NCI-H1417 (cell line): ENCODE results near the gene C19orf25.
A peak's percentile ranks its signal among the peaks of the same experiment; 100 is the strongest.
"Not testable (repeated sequence)": the region's sequence is repeated elsewhere in the genome, so short reads cannot be mapped to it uniquely, and the experiment has no call there.

Experiments used
- DNase-seq, 3 experiments: peaks; one replicate each; lab custom pipeline; 2025; lab: John Stamatoyannopoulos, UW

Gene C19orf25

DNA sequence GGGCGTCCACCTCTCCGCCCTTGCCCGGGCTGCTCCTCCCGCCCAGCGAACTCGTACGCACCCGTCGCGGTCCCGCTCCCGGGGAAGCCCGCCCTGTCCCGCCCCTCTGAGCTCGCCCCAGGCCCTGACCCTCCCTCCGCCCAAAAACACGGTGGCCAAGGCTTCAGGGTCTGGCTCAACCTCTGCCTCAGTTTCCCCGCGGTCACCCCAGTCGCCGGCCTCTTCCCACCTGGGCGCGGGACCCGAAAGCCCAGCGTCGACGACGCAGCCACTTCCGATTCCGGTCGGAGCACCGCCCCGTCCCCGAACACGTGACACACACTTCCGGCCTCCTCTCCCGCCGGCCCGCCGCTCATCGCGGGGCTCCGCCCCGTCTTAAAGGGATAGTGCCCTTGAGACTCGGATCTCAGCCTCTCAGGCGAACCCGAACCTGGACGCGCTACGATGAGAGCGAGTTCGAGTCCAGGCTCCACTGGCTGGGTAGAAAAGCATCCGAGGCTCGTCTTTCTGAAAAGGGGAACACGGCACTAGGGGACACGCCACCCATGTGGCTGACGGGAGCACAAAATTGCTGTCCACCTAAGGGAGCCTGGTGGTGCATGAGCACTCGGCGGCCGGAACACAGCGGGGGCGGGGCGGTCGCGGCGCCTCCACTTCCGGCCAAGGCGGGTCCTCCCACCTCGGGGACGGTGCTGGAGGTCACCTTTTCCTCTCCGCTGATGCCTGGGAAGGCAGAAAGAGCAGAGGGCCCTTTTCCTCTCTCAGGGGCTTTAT lies at the start of gene C19orf25:
C19orf25 (minus strand) TSS at position 282 of the 774 bp plus-strand sequence. CDS start 312 bp downstream, outside the sequence.
- DNase-seq: peak; percentile 93 to 97 (median 97)

DNA sequence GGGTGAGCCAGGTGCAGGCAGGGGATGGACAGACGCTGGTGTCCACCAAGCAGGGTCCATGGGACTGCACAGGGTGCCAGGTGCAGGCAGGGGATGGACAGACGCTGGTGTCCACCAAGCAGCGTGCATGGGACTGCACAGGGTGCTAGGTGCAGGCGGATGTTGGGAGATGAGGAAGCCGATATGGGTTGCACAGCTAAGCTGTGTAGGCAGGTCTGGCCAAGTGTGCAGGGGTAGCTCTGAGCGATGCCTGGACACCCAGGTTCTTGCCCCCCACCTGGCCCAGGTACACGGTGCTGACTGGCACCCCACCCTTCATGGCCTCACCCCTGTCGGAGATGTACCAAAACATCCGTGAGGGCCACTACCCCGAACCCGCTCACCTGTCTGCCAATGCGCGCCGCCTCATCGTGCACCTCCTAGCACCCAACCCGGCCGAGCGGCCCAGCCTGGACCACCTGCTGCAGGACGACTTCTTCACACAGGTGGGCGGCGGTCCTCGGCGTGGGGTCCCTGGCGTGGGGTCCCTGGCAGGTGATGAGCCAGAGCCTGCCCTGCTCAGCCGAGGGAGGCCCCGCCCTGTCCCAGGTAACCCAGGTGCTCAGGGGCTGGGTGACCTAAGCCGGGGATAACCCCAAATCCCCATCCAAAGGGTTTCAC lies 48.8 kb upstream of the C19orf25 start:
- no peak for DNase-seq

DNA sequence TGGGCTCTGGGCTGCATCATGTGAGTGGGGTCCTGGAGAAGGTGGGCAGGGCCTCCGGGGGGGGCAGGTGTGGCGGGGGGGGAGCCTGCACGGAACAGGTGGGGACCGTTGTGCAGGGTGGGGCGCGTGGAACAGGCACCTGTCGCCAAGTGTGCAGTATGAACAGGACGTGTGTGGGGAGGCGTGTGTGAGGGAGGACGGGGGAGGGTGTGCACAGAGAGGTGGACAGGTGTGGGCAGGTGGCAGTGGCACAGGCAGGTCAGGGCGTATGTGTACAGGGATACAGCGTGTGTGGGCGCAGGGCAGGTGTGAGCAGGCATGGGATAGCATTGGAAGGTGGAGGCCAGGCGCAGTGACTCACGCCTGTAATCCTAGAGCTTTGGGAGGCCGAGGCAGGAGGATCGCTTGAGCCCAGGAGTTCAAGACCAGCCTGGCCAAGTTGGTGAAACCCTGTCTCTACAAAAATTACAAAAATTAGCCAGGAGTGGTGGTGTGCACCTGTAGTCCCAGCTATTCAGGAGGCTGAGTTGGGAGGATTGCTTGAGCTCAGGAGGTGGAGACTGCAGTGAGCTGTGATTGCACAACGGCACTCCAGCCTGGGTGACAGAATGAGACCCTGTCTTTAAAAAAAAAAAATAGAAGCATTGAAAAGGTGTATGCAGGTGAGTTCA lies 48.1 kb upstream of the C19orf25 start:
- DNase-seq: no peak

DNA sequence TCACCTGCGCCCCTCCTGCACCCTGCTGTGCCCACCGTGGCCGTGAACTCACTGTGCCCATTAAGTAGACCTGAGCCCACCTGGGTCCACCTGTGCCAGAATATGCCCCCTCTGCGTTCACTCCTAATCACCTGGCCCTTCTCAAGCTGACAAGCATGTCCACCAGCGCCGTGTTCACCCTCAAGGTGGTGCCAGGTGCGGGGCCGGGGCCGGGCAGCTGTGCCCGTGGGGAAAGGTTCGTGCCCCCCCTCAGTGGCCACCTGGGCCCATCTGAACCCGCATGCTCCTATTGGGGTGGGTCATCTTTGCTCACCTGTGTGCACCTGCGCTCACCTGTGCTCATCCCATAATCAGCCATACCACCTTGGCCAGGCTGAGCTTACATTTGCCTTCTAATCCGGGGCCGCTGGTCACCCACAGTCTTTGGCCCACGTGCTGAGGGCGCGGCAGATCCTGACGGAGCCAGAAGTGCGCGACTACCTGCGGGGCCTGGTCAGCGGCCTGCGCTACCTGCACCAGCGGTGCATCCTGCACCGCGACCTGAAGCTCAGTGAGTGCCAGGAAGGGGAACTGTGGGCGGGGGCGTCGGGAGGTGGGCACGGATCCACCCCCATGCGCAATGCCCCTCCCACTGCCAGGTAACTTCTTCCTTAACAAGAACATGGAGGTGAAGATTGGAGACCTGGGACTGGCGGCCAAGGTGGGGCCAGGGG lies 47.2 kb upstream of the C19orf25 start:
- no peak for DNase-seq

GRCh38 chr19:1525343-1525742 lies 46.3 kb upstream of the C19orf25 start:
- DNase-seq: no peak

DNA sequence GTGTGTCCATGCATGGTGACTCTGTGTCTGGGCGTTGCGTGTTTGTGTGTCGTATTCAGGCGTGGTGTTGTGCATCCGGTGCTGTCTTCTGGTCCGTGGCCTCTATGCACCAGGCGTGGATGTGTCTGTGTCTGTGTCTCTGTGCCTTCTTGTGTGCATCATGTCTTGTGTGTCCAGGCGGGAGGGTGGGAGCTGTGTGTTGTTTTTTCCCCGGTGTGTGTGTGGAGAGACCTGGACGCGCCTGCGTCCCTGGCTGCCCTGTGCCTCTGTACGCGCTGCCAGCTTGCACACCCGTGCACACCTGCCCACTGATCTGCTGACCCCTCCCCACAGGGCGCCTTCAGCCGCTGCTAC lies 45.9 kb upstream of the C19orf25 start:
- peak in 1 of 3 experiments; percentile 42 for DNase-seq

GRCh38 chr19:1524287-1524971 lies 45.4 kb upstream of the C19orf25 start:
- DNase-seq: no peak

DNA sequence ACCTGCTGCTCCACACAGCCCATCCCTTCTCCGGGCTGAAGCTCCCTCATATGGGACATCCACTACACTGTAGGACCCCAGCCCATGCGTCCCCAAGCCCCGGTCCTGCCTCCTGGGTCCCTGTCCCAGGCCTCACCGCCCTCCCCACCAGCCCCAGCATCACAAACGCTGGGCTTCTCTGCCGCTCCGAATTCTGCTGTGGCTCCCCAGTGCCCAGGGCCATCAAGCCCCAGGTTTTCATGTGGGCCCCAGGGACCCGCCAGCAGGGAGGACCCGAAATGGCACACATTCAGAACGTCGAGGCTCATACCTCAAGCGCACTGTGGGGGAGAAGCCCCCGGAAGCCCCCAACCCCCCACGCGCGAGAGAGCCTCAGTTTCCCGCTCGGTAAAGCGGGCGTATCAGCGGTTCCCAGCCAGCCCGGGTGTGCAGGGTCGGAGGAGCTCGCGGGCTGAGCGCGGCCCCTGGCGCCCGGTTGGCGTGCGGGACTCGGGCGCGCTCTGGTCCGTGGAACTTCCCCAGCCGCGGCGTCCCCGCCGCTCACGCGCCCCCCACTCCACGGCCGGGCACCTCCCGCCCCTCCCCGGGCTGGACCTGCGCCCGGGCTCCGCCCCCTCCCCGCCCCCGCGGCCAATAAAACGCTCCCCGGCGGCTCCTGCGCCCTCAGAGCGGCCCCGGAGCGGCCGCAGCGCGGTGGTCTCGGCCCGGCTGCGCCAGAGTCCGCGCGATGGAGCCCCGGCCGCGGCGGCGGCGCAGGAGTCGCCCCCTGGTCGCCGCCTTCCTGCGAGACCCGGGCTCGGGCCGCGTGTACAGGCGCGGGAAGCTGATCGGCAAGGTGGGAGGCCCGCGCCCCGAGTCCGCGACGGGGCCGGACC lies 44.6 kb upstream of the C19orf25 start, which contains the start of gene PLK5:
PLK5 (plus strand) TSS at position 666 of the 875 bp plus-strand sequence. CDS start 2,920 bp downstream, outside the sequence.
- DNase-seq: peak in 1 of 3 experiments; percentile 25

GRCh38 chr19:1522838-1523237 lies 43.8 kb upstream of the C19orf25 start:
- DNase-seq: no peak

GRCh38 chr19:1522061-1522460 lies 43.0 kb upstream of the C19orf25 start:
- DNase-seq: no peak

DNA sequence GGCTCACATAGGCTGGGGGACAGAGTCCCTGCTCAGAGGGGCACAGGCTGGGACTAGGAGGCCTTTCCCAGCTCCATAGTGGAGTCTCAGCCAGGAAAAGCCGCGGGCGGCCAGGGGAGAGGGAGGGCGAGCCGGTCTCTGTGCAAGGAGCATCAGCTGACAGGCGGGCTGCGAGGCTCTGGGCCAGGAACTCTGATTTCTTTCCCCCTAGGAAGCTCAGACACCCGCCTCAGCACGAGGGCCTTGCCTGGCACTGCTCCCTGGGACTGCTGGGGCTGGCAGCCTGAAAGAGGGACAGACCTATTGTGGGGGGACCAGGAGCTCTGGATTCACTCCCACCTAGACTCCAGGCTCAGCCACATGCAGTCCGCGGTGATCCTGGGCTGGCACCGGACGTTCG lies 42.6 kb upstream of the C19orf25 start:
- DNase-seq: no peak

DNA sequence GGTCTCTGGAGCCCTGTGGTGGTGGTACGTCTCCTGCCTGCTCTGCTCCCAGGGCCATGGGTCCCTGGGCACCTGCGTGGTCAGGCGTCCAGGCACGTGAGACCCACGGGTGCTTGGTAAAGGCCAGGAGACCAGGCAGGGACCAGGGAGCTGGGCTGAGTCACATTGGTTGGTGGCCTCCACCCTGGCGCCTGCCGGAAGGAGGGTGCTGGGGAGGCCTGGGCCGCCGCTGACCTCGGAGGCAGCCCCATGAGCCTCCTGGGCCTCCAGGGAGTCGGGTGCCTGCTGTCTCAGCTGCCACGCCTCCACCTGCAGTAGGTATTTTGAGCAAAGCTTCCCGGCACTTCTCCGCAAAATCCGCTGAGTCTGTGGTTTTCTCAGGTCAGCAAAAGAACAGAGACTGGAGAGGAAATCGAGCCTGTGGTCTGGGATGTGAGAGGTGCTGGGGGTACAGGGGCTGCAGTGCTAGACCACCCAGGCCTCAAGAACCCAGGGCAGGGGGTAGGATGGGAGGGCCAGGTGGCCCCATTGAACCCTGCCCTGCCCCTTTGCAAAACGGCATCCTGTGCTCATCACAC lies 41.3 kb upstream of the C19orf25 start:
- DNase-seq: no peak

DNA sequence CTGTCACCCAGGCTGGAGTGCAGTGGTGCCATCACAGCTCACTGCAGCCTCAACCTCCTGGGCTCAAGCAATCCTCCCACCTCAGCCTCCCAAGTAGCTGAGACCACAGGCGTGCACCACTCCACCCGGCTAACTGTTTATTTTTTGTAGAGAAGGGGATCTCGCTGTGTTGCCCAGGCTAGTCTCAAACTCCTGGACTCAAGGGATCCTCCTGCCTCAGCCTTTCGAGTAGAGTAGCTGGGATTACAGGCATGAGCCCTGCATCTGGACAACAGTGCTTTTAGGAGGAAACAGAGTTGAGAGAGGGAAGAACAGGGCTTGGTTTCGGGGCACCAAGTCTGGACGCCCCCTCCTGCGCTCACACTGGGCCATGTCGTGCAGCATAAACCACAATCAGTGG lies 40.8 kb upstream of the C19orf25 start:
- DNase-seq: not testable (repeated sequence)

GRCh38 chr19:1518471-1518870 lies 39.5 kb upstream of the C19orf25 start:
- no peak for DNase-seq

- peak in 1 of 3 experiments; percentile 24 for DNase-seq
These were observed 37.4 kb upstream of the C19orf25 start for GRCh38 chr19:1516395-1516753.

DNA sequence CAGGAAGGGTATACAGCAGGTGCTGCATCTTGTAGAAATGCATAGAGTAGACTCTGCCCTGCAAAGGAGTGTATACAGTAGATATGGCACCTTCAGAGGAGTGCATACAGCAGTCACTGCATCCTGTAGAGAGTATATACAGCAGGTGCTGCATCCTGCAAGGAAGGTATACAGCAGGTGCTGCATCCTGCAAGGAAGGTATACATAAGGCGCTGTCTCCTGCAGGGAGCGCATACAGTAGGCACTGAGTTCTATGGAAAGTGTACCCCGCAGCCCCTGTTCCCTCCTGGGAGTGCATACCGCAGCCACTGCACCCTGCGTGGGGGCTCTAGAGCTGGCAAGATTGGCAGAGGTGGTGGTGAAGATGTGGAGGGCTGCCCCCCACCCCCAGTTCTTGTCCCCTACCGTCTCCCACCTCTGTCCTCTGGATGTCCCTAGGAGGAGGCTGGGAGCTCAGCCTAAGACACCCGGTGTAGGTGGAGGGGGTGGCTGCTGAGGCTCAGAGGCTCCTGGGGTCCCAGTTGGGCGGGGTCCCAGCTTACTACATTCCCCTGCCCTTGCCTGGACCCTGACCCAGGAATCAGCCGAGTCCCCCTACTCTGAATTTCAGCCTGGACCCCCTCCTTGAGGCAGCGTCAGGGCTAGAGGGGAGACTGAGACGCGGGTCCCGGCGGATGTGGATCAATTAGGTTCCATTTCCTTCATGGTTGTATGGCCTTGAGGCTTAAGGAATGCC lies 36.1 kb upstream of the C19orf25 start:
- no peak for DNase-seq

DNA sequence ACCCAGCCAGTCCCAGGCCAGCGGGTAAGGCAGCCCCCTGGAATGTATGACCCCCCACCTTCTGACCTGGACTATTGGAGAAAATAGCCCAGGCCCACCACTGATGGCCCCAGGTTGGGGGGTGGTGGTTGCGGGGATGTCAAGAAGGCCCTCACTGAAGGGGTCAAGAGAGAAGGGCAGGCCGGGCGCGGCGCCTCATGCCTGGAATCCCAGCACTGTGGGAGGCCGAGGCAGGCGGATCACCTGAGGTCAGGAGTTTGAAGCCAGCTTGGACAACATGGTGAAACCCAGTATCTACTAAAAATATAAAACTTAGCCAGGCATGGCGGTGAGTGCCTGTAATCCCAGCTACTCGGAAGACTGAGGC lies 35.3 kb upstream of the C19orf25 start:
- no peak for DNase-seq

DNA sequence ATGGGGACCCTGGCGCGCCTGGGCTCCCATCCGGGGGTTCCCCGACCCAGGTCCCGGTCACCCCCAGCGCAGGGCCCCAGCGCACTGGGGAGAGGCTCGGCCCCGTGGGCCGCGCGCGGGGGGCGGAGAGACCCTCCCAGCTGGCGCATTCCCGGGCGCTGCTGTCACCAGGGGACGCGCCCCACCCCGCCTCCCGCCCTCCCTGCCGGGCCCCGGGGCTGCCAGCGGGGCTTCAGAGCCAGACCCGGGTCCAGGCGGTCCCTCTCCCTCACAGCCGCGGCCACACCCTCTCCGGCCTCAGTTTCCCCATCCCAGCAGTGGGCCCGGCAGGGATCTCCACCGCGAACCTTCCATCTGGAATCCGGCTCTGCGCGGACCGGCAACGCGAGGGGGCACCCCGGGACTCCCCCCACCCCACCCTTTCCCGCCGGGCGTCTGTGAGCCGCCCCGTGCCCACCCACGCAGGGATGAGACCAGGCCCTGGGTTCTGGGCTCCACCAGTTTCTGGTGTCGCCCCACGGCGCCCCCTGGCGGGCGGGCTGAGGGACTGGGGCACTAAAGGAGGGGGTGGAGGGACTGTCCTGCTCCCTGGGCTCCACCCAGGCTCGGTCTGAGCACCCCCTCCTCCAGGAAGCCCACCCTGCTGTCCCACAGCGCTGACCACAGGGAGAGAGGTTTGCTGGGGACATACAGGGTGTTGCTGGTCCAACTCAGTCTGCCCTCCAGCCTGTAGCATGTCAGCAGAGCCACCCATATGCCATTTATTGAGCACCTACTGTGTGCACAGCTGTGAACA lies 34.7 kb upstream of the C19orf25 start:
- peak in 1 of 3 experiments; percentile 15 for DNase-seq
